ENCODE results near the gene RNF114.
"Not testable (repeated sequence)": the region's sequence is repeated elsewhere in the genome, so short reads cannot be mapped to it uniquely, and the experiment has no call there.

RNF114 gene

DNA sequence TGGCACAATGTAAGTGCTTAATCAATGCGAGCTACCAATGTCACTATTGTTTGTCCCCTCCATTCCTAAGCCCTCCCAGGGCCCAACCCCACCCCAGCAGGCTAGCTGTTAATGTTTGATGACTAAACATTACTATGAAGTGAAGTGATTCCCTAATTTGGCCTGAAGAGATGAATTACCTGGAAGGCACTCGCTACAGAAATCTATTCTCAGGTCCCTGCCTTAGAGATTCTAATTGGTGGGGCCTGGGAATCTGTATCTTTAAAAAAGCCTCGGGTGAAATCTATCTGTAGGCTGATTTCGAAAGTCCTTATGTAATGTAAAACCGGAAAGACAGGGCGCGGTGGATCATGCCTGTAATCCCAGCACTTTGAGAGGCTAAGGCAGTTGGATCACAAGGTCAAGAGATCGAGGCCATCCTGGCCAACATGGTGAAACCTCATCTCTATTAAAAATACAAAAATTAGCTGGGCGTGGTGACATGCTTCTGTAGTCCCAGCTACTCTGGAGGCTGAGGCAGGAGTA, 29.6 kb downstream of the RNF114 start:
- no peak for DNase-seq

DNA sequence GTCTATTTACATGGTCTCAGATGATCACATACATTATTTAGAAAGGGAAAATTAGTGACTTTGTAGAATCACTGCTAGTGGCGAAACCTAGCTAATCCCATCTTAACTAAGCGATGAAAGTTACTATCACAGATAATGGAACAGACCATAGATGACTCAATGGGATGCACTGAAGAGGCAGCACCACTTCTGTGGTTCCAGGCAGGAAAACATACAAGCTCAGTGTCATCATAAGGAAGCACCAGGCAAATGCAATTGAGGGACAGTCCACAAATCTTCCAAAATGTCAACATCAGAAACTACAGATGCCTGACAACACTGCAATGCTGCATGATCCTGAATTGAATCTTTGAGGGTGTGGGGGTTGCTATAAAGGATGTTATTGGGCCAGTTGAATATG, 30.7 kb downstream of the RNF114 start:
- no peak for DNase-seq

DNA sequence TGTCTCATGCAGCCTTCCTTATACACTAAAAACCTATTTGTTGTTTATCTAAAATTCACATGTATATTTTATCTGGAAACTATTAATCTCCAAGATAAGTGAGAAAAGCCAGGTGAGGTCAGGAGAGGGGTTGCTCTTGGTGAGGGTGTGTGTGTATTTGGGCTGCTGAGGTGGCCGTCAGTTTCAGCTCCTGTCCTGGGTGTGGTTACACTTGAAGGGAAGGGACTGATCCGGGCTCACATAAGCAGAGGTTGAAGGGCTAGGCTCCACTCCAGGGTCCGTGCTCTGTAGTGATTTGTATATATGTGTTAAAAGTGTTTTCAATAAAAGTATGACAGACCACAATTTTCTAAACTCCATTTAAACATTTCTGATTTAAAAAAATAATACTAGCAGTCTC, 33.0 kb downstream of the RNF114 start:
- no peak for DNase-seq

DNA sequence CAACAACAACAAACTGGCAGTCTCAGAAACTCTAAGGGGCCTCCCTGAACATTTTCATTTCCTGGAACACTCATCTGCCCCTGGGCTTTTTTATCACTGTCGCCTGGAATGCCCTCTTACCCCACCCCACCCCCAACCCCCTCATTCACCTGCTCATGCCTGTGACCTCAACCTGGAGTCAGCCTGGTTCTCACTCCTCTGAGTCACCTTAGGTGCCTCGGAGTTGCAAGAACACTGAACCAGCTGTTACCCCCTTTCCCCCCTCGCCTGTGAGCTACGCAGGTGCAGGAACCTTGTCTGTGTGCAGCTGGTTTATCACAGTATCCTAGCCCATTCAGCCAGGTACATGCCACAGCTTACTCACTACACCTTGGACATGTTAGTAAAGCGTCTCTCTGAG, 33.7 kb downstream of the RNF114 start:
- no peak for DNase-seq

DNA sequence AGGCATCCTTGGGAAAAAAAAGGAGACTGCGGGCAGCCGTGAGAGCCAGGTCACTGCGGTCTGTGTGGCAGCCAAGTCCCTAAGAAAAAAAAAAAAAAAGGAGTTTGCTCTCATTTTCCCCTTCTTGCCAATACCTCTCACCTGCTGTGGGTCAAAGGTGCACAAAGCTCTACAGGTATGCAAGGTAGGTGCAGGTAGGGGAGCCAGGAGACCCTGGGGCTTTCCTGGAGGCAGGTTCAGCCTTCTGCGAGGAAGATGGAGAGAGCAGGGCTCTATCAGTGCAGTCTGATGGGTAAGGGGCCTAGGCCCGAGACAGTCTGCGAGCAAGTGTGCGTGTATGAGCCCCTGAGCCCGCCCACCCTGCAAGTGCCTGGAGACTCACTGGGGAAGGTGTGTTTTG, 34.3 kb downstream of the RNF114 start:
- DNase-seq: no peak

DNA sequence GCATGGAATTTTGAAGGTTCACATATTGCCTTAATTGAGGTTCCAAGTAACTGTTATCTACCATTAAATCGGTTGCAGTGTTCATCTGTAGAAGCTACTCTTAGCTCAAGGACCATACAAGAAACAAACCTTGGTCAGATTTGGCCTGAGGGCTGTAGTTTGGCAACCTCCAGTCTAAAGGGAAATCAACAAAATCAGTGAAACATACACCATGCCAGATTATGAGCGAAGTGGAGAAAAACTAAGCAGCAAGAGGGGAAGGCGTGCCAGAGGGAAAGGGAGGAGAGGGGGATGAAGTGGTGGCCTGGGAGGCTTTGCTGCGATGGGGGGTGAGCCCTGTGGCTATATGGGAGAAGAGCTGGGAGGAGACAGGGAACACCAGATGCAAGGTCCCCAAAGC, 37.8 kb downstream of the RNF114 start:
- DNase-seq: no peak

DNA sequence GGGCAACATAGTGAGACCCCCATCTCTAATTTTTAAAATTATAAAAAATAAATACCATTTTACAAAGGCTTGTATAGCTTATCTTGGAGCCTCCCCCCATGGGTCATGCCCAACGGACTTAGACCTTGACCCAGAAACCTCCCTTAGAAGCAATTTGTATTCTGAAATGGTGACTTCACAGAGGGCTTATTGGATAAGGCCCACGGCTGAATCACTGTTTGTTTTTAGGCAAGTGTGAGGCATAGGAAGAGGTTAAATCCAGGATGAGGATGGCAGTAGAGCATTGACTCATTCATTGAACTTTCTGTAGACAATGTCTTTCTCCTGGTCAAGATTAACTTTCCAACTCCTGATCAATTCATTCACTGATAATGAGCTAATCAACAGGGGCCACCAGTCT, 40.3 kb downstream of the RNF114 start:
- DNase-seq: no peak

DNA sequence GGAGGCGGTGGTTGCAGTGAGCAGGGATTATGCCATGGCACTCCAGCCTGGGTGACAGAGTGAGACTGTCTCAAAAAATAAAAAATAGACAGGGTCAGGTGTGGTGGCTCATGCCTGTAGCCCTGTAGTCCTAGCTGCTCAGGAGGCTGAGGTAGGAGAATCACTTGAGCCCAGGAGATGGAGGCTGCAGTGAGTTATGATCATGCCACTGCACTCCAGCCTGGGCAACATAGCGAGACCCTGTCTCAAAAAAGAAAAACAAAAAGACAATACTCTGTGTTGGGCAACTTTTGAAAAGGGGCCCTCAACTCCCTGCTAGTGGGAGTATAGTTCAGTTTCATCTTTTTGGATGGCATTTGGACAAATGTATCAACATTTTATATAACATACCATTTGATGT, 41.5 kb downstream of the RNF114 start:
- not testable (repeated sequence) for DNase-seq

DNA sequence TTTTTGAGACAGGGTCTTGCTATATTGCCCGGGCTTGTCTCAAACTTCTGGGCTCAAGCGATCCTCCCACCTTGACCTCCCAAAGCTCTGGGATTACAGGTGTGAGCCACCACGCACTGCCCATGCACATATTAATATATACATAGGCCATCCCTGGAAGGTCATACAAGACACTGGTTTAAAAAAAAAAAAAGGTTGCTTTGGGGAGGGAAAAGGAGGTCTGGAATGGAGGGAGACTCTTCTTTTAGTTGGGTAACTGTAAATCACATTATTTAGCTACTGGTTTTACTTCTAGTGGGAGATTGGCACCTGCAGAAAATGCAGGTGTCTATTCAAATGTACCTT, 42.5 kb downstream of the RNF114 start:
- DNase-seq: no peak

DNA sequence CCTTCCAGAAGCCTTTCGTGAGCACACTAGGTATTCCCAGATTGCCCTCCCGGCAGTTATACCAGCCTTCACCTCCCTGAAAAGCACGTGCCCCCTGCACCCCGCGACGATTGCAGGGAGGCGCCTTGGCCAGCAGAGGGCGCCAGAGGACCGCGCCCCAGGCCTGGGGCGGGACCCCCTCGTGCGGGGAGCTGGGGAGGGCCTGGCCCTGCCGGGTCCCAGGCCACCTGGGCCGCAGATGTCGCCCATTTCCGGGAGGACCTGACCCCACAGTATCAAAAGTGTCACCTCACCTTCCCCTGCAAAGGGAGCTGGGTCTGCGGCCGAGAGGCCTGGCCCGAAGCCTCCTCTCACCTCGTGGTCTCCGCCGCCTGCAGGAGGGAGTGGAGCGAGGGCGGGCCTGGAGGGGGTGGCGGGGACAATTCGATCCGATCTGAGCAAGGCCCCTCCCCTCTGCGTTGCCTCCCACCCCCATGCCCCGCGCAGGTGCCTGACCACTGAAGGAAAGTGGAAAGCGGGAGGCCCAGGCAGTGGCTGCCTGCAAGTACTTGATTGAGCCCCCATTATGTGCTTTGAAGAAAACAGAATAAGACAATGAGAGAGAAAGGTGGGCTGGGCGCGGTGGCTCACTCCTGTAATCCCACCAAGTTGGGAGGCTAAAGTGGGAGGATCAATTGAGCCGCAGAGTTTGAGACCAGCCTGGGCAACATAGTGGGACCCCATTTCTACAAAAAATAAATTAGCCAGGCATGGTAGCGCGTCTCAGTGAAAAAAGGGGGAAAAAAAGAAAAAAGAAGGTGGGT, 43.0 kb downstream of the RNF114 start:
- peak; percentile 67 for DNase-seq

DNA sequence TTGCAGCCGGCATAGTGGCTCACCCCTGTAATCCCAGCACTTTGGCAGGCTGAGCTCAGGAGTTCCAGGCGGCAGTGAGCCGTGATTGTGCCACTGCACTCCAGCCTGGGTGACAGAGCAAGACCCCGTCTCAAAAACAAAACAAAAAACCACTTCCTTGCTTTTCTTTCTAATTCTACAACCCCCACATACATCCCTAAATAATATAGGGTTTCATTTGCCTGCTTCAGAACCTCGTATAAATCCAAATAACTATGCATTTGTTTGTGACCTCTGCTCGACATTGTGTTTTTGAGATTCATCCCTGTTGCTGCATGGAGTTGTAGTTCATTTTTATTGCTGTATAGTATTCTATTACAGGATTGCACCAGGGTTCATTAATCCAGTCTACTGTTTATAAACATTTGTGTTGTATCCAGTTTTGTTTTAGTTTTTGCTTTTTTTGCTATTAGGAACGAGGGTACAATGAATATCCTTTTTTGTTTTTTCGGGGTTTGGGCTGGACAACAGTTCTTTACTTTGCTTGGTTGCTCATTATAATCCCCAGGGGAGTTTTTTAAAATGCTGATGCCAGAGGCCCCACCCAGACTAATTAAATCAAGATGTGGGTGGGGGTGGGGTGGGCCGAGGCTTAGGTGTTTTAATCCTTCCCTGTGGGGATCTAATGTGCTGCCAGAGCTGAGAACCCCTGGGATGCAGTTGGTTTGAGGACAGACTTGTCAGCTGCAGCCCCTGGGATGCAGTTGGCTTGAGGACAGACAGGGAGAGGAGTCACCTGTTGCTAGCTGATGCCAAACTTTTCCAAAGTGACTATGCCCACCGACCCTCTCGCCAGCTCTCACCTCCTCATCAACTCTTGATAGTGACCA, 44.2 kb downstream of the RNF114 start:
- DNase-seq: no peak

DNA sequence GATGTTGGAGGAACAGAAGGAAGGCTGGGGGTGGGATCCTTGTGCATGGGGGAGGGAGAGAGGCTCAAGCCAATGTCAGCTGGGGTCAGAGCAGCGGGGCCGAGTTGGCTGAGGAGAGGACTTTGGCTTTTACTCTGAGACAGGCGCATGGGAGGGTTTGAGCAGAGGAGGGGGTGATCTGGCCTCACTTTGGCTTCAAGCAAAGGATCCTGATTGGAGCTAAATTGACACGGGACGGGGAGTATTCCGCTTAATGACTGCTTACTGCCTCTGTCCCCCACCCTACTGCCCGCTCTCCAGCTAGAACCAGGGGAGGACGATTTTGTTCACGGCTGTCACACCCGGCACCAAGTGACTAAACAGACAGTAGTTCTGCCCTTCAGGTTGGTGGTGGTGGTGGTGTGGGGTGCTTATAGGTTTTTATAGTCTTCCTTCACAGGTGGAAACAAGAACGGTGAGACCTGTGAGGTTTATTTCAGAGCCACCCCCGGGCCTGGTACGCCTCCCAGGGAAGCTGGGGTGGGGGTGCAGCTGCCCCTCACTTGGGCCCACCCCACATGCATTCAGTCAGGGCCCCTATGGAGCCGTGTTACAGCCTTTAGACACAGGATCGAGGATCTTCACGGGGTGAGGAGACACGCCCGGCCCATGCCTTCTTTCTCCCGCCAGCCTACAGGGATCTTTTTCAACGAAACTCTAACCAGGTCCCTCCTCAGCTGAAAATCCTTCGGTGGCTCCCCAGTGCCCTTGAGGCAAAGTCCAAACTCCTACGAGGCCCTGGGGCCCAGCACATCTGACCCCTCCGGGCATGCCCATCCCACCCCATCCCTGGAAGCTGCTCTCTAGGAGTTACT, 45.2 kb downstream of the RNF114 start:
- DNase-seq: no peak

DNA sequence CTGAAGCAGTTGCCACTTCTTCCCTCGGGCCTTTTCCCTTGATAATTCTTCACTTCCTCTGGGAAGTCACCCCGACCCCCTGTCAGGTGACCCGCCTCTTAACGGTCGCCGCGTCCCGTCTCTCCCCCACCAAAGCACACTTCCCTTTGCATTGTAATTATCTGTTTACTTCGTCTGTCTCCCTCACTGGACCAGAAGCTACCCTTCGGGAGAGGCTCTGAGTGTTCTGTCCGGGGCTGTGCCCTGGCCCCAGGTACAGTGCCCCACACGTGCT, 45.8 kb downstream of the RNF114 start:
- no peak for DNase-seq

DNA sequence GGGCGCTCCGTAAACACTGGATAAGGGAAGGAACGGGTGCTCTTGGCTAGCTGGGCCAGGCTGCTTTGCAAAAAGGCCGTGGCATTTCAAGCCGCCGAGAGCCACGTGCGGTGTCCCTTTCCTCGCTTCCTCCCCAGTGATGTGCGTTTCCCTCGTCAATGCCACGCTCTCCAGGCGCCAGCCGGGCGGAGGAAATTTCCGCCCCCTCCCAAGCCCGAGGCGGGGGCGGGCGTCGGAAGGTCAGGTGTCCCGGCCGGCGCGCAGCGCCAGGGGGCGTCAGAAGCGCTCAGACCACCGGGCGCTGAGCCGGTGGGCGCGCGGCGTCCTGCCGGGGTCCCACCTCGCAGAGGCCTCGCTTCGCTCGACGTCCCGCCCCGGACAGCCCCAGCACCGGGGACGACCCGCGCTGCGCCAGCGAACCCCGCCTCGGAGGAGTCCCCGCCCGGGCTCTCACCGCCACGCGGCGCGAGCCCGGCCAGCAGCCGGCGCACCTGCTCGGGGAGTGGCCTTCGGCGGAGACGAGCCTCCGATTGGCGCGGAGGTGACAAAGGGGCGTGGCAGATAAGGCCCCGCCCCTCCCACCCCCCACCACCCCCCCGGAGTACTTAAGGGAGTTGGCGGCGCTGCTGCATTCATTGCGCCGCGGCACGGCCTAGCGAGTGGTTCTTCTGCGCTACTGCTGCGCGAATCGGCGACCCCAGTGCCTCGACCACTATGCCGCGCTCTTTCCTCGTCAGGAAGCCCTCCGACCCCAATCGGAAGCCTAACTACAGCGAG, 46.3 kb downstream of the RNF114 start, which contains the start of gene SNAI1:
Gene SNAI1 (plus strand): TSS at position 635 of the 777 bp plus-strand sequence. CDS start 80 bp downstream, at position 715.
- DNase-seq: peak; percentile 88

DNA sequence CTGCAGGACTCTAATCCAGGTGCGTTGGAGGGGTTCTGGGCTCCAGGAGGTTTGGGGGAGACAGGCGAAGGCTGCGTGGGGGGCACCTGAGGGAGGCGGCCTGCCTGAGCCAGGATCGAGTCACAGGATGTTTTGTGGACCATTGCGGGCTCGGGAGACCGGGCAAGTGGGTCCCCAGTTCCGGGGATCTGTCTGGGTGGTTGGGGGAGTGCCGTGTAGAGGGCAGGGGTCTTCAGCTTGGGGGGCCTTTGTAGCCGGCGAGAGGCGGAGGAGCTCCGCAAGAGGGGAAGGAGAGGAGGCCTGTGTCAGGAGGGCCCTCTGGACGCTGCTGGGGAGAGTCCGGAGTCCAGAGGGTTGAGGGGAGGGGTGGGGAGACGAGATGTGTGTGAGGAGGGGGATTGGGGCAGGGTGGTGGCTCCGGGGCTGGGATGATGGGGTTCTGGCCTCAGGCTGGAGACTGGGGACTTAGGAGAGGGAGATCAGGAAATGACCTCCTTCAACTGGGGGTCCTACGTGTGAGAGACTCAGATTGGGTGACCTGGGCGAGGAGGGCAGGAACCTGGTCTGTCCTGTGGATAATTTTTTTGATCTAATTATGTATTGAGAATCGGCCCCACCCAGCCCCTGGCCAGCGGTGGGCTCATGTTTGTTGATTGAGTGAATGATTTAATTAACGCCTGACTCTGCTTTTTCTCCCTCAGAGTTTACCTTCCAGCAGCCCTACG, 47.1 kb downstream of the RNF114 start:
- DNase-seq: no peak

DNA sequence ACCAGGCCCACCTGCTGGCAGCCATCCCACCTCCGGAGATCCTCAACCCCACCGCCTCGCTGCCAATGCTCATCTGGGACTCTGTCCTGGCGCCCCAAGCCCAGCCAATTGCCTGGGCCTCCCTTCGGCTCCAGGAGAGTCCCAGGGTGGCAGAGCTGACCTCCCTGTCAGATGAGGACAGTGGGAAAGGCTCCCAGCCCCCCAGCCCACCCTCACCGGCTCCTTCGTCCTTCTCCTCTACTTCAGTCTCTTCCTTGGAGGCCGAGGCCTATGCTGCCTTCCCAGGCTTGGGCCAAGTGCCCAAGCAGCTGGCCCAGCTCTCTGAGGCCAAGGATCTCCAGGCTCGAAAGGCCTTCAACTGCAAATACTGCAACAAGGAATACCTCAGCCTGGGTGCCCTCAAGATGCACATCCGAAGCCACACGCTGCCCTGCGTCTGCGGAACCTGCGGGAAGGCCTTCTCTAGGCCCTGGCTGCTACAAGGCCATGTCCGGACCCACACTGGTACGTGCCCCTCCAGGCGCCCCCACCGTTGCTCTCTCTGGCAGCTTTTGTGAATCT, 47.7 kb downstream of the RNF114 start:
- DNase-seq: no peak

DNA sequence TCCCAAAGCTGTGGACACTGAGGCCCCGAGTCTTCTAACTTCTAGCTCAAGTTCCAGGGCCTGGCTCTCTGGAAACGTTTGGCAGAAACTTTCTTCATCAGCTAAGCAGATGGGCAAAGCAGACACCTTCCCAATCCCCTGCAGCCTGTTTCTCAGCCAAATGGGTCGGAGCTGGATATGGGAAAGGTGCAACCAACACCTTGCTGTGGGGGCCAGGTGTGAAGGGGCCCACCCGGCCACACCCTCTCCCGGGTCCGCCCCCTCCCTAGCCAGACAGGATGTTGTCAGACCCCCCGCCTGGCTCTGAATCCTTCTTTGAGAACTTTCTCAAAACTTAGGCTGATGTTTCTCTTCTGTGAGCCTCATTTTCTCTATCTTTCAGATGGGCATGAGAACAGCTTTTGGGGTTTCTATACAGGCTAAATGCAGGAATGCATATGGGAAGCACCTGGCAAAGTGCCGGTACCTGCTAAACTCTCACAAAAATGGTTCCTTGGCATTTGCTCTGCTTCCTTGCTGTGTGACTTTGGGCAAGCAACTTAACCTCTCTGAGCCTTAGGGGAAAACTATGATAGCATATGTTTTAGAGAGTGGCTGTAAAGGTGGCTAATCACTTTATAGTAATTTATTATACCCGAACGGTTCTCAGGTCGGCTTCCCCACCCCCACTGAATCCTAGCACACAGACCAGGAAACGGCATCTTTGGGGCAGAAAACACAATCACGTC, 48.4 kb downstream of the RNF114 start:
- no peak for DNase-seq

DNA sequence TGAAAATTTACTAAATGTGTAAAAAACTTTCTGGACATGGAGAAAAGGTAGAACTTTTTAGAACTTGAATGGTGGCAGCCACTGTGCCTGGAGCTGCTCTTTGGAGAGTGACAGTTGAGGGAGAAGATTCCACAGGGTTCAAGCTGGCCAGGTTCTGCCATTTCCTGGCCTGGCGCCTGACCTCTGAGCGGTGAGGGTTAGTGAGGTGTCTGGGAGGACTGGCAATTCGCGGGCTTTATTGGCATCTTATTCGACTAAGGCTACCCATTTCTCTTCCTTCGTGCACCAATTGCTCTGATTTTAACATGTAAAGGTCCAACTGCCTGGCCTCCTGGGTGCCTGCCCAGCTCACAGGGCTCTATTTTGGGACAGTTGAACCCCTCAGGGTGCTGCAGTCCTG, 49.0 kb downstream of the RNF114 start:
- no peak for DNase-seq

DNA sequence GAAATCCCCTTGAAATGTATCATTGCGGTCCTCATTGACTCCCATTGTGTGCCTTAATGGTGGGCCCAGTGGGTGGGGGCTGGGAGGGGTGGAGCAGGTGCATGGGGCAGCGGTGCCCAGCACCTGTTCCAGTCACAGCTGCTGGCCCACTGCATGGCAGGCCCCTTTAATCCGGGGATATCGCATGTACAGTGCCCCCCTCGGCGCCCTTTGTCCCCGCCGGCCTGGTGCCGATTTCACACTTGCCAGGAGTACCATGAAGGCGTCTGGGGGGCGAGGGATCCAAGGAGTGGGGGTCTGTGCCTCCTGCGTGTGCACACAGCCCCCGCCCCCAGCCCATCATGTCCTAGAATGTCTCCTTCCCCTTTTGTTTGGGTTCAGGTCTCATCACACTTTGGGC, 49.4 kb downstream of the RNF114 start:
- no peak for DNase-seq

DNA sequence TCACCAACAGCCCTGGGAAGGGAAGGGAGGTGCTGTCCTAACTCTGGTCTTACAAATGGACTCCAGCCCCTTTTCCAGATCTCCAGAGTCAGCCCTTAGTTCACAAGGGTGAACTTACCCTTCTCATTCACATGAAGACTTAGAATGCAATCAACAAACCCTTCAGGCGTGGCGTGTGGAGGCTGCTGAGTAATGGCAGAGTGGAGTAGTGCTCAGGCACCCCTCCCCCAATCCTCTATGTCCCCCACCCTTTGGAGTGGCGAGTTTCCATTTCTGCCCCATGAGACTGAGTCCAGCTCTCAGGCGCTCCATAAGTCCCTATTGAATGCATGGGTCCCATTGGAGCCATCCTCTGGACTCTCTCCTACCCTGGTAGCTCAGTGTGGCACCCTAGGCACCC, 49.9 kb downstream of the RNF114 start:
- DNase-seq: no peak

Data from CD4-positive, alpha-beta T cell treated with Interleukin-17A for 1 hour (primary cell).